Sigmoid colon (tissue), 7 donors: ENCODE measurements around the gene PLPPR3. TPM values are rescaled to one million over a fixed set of nuclear protein-coding genes. Genes with fewer than 3 reads are reported as not detected.

ENCODE experiments used
- DNase-seq: peaks from one replicate; pipeline ENCODE4 v3.0.0-alpha.2; 2019
- H3K27ac ChIP-seq, 4 donors: fragments of 200-600 bp; sonication (generic); one replicate each; pipeline ENCODE4 v1.5.1; 2016 to 2019; ENCODE audit warnings: mild to moderate bottlenecking in 1 of 4
- H3K27me3 ChIP-seq, 3 donors: fragments of 200-600 bp; sonication (generic); one replicate each; pipeline ENCODE4 v1.5.1; 2019; ENCODE audit warnings: mild to moderate bottlenecking in 1 of 3
- H3K36me3 ChIP-seq, 4 donors: fragments of 200-600 bp; sonication (generic); one replicate each; pipeline ENCODE4 v1.5.1; 2016 to 2019
- H3K4me1 ChIP-seq, 4 donors: fragments of 200-600 bp; sonication (generic); one replicate each; pipeline ENCODE4 v1.5.1; 2017 to 2019
- H3K4me3 ChIP-seq, 4 donors: fragments of 200-600 bp; sonication (generic); one replicate each; pipeline ENCODE4 v1.5.1; 2017 to 2019; ENCODE audit warnings: mild to moderate bottlenecking in 2 of 4, moderate library complexity in 1 of 4
- H3K9me3 ChIP-seq, 4 donors: fragments of 200-600 bp in 3 of 4; sonication (generic) in 3 of 4; one replicate each; pipeline versions ENCODE4 v1.5.1 to v1.6.1; 2013 to 2019
- EP300 ChIP-seq, 4 donors: sonication (generic); formaldehyde crosslinking; IDR thresholded peaks; one replicate each; pipeline ENCODE4 v1.6.1; 2017; ENCODE audit warnings: antibody characterized with exemption in 4 of 4
- POLR2A ChIP-seq, 2 donors: fragments of 450-650 bp; IDR thresholded peaks; one replicate each; pipeline ENCODE4 v1.6.1; 2016; ENCODE audit warnings: antibody characterized with exemption in 2 of 2, mild to moderate bottlenecking in 2 of 2, moderate library complexity in 2 of 2
- POLR2AphosphoS5 ChIP-seq, 4 donors: sonication (generic); formaldehyde crosslinking; IDR thresholded peaks; one replicate each; pipeline ENCODE4 v1.6.1; 2017; ENCODE audit warnings: antibody characterized with exemption in 4 of 4
- WGBS, 2 donors: extraction: QIAGEN DNeasy Blood & Tissue Kit; methylation state at CpG; one replicate each; pipeline ENCODE4 v1.1.7; 2013; 5-methylcytosine and 5-hydroxymethylcytosine counted together
- intact Hi-C: fragments of 100-400 bp; cut with DNase I; formaldehyde crosslinking; loops from one replicate; pipeline ENCODE4 v1.15.1; 2023
- polyA plus RNA-seq, 3 donors: library from polyadenylated mRNA; stranded (reverse); fragments of 200-250 nt; gene quantifications; one replicate each; pipeline ENCODE4 v1.2.3, GENCODE V29; 2013
- total RNA-seq, 4 donors: library from RNA; depleted of rRNA; stranded (reverse); fragments of >200 nt; gene quantifications; one replicate each; pipeline ENCODE4 v1.1.0, GENCODE V29; 2016
- TF ChIP-seq, protein P1 (sequence below), 4 experiments: fragments of 450-650 bp in 3 of 4; fragments of 200-600 bp in 1 of 4; IDR thresholded peaks; one replicate each; pipeline ENCODE4 v1.5.1; 2016 to 2019; ENCODE audit warnings: antibody characterized with exemption in 4 of 4, mild to moderate bottlenecking in 3 of 4, moderate library complexity in 2 of 4
- donor health status: healthy with polysubstance abuse.
- donor health status: Bipolar disorder and iron deficiency.
- donor health status: healthy.

Gene PLPPR3
- total and polyA plus RNA-seq, 7 donors = 0.07 TPM; not detected in 6

GRCh38 chr19:816500-816857 lies 5.3 kb downstream of the PLPPR3 start:
- no peak for TF ChIP-seq EP300 (IDR thresholded peaks at IDR 0.05)
- TF ChIP-seq POLR2AphosphoS5 (IDR thresholded peaks at IDR 0.05) = no peak
- TF ChIP-seq POLR2A (IDR thresholded peaks at IDR 0.05) = no peak
- TF ChIP-seq, protein P1, sequence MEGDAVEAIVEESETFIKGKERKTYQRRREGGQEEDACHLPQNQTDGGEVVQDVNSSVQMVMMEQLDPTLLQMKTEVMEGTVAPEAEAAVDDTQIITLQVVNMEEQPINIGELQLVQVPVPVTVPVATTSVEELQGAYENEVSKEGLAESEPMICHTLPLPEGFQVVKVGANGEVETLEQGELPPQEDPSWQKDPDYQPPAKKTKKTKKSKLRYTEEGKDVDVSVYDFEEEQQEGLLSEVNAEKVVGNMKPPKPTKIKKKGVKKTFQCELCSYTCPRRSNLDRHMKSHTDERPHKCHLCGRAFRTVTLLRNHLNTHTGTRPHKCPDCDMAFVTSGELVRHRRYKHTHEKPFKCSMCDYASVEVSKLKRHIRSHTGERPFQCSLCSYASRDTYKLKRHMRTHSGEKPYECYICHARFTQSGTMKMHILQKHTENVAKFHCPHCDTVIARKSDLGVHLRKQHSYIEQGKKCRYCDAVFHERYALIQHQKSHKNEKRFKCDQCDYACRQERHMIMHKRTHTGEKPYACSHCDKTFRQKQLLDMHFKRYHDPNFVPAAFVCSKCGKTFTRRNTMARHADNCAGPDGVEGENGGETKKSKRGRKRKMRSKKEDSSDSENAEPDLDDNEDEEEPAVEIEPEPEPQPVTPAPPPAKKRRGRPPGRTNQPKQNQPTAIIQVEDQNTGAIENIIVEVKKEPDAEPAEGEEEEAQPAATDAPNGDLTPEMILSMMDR (IDR thresholded peaks at IDR 0.05) = no peak
- no peak for DNase-seq
- 93% methylated on average over 2 of the region's 2 CpGs for WGBS, 2 donors

GRCh38 chr19:815775-816499 lies 5.8 kb downstream of the PLPPR3 start:
- Histone ChIP-seq H3K27me3 (peaks cover under 1 to 3% (median 2%) of the 10 kb centered on the region in 3 donors), H3K27ac (no peak overlapping the region), H3K4me3 (no peak overlapping the region), H3K4me1 (no peaks in the 10 kb centered on the region), H3K36me3 (peaks cover 6 to 22% (median 17%) of the 10 kb centered on the region in 4 donors), H3K9me3 (no peaks in the 10 kb centered on the region)
- 94 to 95% methylated on average over 13 of the region's 13 CpGs for WGBS, 2 donors
- intact Hi-C loops = no loop called here
- TF ChIP-seq EP300 (IDR thresholded peaks at IDR 0.05) (no peak), POLR2A (IDR thresholded peaks at IDR 0.05) (no peak)
- DNase-seq = no peak

More at GRCh38 chr19:816500-816857, 5.3 kb downstream of the PLPPR3 start:
- Histone ChIP-seq H3K36me3 (peaks cover under 1 to 17% (median 12%) of the 10 kb centered on the region in 4 donors), H3K27ac (no peak overlapping the region), H3K4me3 (no peak overlapping the region), H3K4me1 (peaks cover 0 to 4% (median 3%) of the 10 kb centered on the region in 4 donors), H3K27me3 (peaks cover 6 to 8% (median 7%) of the 10 kb centered on the region in 3 donors), H3K9me3 (no peaks in the 10 kb centered on the region)
- intact Hi-C loops = no loop called here

DNA sequence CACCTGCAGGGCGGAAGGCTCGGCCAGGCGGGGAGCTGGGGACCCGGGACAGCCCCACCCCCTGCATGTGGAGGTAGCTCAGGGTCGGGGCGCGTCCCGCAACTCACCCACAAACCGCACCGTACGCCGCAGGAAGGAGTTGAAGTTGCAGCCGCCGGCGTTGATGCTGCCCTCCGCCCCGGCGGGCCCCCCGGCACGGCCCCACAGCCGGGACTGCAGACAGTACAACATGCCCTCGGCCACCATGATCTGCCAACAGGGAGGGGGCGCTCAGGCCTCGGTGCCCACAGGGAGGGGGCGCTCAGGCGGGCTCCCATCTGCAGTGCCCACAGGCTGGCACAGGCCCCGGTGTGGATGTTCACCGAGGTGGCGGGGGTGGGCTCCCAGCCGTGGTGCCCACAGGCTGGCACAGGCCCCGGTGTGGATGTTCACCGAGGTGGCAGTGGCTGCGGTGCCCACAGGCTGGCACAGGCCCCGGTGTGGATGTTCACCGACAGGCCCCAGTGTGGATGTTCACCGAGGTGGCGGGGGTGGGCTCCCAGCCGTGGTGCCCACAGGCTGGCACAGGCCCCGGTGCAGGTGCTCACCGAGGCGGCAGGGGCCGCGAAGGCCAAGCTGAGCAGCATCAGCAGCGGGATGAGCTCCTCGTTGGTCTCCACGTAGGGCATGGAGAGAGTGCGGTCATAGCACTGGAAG lies 6.5 kb downstream of the PLPPR3 start:
- no peaks in the 10 kb centered on the region for H3K4me1 ChIP-seq
- TF ChIP-seq POLR2AphosphoS5 (IDR thresholded peaks at IDR 0.05) = peak in 1 of 4 donors; percentile 4
- TF ChIP-seq, protein P1 (IDR thresholded peaks at IDR 0.05) = no peak
- no peaks in the 10 kb centered on the region for H3K9me3 ChIP-seq
- H3K4me3 ChIP-seq = no peak overlapping the region
- intact Hi-C loops = no loop called here
- peaks cover 11 to 29% (median 24%) of the 10 kb centered on the region in 4 donors for H3K36me3 ChIP-seq
- H3K27me3 ChIP-seq = no peaks in the 10 kb centered on the region
- WGBS, 2 donors = 89 to 96% methylated on average over 47 of the region's 47 CpGs
- no peak for DNase-seq
- no peak overlapping the region for H3K27ac ChIP-seq

GRCh38 chr19:814152-815078 lies 7.3 kb downstream of the PLPPR3 start:
- TF ChIP-seq EP300 (IDR thresholded peaks at IDR 0.05) = no peak
- no peak for TF ChIP-seq POLR2A (IDR thresholded peaks at IDR 0.05)
- peak in 2 of 4 donors; percentile 18 to 42 for TF ChIP-seq POLR2AphosphoS5 (IDR thresholded peaks at IDR 0.05)
- TF ChIP-seq, protein P1 (IDR thresholded peaks at IDR 0.05) = no peak
- peaks cover 19 to 37% (median 32%) of the 10 kb centered on the region in 4 donors for H3K36me3 ChIP-seq
- no peak for DNase-seq
- no peak overlapping the region for H3K4me3 ChIP-seq
- WGBS, 2 donors = 83 to 90% methylated on average over 49 of the region's 49 CpGs
- H3K4me1 ChIP-seq = no peaks in the 10 kb centered on the region
- no peaks in the 10 kb centered on the region for H3K27me3 ChIP-seq
- H3K27ac ChIP-seq = no peak overlapping the region
- intact Hi-C loops = no loop called here
- no peaks in the 10 kb centered on the region for H3K9me3 ChIP-seq
